ENCODE results near the gene PYGM. TPM values are rescaled to one million over a fixed set of nuclear protein-coding genes. Genes with fewer than 3 reads are reported as not detected.

The PYGM gene
- total RNA-seq, 1 experiment from 2014 or later: 3.6 TPM

- no peak overlapping the region for H3K23ac ChIP-seq (ENCODE audit: insufficient read length, low read depth, low read length)
- H2AK5ac ChIP-seq (ENCODE audit: insufficient read length, low read length): no peak overlapping the region
- H4K8ac ChIP-seq (replicated peaks; ENCODE audit: insufficient read length, low read depth, low read length): no peak overlapping the region
- no peaks in the 10 kb centered on the region for H4K20me1 ChIP-seq (ENCODE audit: control insufficient read depth, insufficient read depth, insufficient read length)
- no peak overlapping the region for H3K4me3 Mint-ChIP-seq
- no peak overlapping the region for H3K18ac ChIP-seq (ENCODE audit: insufficient read length, low read depth, low read length)
- no peaks in the 10 kb centered on the region; the same call in 1 of the 2 replicates for H3K27me3 ChIP-seq (ENCODE audit: insufficient read depth, low read length)
- no peaks in the 10 kb centered on the region for H3K23me2 ChIP-seq (ENCODE audit: insufficient read length, low read depth, low read length, poor library complexity, severe bottlenecking)
- no peak overlapping the region for H2BK5ac ChIP-seq (ENCODE audit: insufficient read length, low read length)
- H3K14ac ChIP-seq (ENCODE audit: insufficient read depth, low read length): no peak overlapping the region; the same call in 1 of the 2 replicates
- H3K27me3 Mint-ChIP-seq (ENCODE audit: low read depth): peaks cover 66% of the 10 kb centered on the region
- no peak for TF ChIP-seq CTCF (conservative IDR thresholded peaks at IDR 0.05)
- DNase-seq: no peak
- H3K4me1 ChIP-seq (ENCODE audit: insufficient read depth, low read length): 0 out of 2 replicates have a peak, but pooled peaks cover 4% of the 10 kb centered on the region
- no peaks in the 10 kb centered on the region for H3K9me3 ChIP-seq (ENCODE audit: control insufficient read depth, low read depth, low read length)
- peaks cover 0 to 3% (median 2%) of the 10 kb centered on the region in 3 experiments; a peak in 1 of 7 replicates for H3K36me3 Mint-ChIP-seq (ENCODE audit: insufficient read depth in 1 of 3, low read depth in 3 of 3)
- H2BK12ac ChIP-seq (ENCODE audit: insufficient read length, low read depth, low read length): no peak overlapping the region
- no peak overlapping the region for H2BK20ac ChIP-seq (ENCODE audit: low read depth, low read length, poor library complexity, severe bottlenecking)
- peaks cover 3 to 4% of the 10 kb centered on the region in 2 experiments for H3K9me3 Mint-ChIP-seq
- no peak overlapping the region for H2AFZ ChIP-seq (ENCODE audit: low read length)
- H3K4me1 Mint-ChIP-seq: peaks cover 10 to 21% of the 10 kb centered on the region in 2 experiments
- no CpG with 5 or more reads among the region's 2 CpGs for WGBS (ENCODE audit: extremely low coverage, insufficient read length, low lambda C conversion rate)
- H3K79me2 ChIP-seq (ENCODE audit: insufficient read depth, low read length): no peaks in the 10 kb centered on the region
- H3K56ac ChIP-seq (ENCODE audit: insufficient read length, low read depth, low read length): no peak overlapping the region
- no peak overlapping the region for H3K27ac Mint-ChIP-seq
- no peak overlapping the region for H3K4ac ChIP-seq (ENCODE audit: low read depth, low read length)
- no peaks in the 10 kb centered on the region for H3K79me1 ChIP-seq (ENCODE audit: insufficient read depth, low read depth, low read length, poor library complexity, severe bottlenecking)
- H2BK120ac ChIP-seq (ENCODE audit: low read depth, low read length, poor library complexity, severe bottlenecking): no peak overlapping the region
- no peak overlapping the region for H4K91ac ChIP-seq (ENCODE audit: insufficient read length, low read depth, low read length)
- H3T11ph ChIP-seq (ENCODE audit: low read length): no peak overlapping the region
- no peak overlapping the region for H3K9ac ChIP-seq (ENCODE audit: extremely low read depth, insufficient read length, low read length)
- no peak overlapping the region for H3K4me2 ChIP-seq (ENCODE audit: insufficient read depth, insufficient read length, low read length)
- H3K27ac ChIP-seq (ENCODE audit: insufficient read length, low read depth, low read length): no peak overlapping the region
- no peak overlapping the region for H2BK15ac ChIP-seq (ENCODE audit: low read depth, low read length)
- H4K5ac ChIP-seq (ENCODE audit: insufficient read length, low read depth, low read length): no peak overlapping the region
Observed at GRCh38 chr11:64705501-64705900, 54.3 kb downstream of the PYGM start.

Data from H9 (cell line).